Endodermal cell (in vitro differentiated cells): ENCODE measurements around the gene RPS16. TPM values are rescaled to one million over a fixed set of nuclear protein-coding genes. Genes with fewer than 3 reads are reported as not detected.

Source experiments
- DNase-seq: peaks from one replicate; pipeline ENCODE4 v3.0.0-alpha.2; 2017
- H3K27ac ChIP-seq: 2 replicates; pipeline ENCODE4 v1.5.1; 2013; ENCODE audit warnings: mild to moderate bottlenecking, low read depth, low read length, moderate library complexity
- H3K27me3 ChIP-seq: 2 replicates; pipeline ENCODE4 v1.6.1; 2013; ENCODE audit warnings: mild to moderate bottlenecking, low read length, moderate library complexity; ENCODE audit not compliant: insufficient read depth, control insufficient read depth, poor library complexity, severe bottlenecking
- H3K36me3 ChIP-seq: 2 replicates; pipeline ENCODE4 v1.7.0; 2013; ENCODE audit warnings: mild to moderate bottlenecking, low read length, moderate library complexity; ENCODE audit not compliant: control insufficient read depth, insufficient read depth
- H3K4me1 ChIP-seq: one replicate; pipeline ENCODE4 v1.7.0; 2013; ENCODE audit warnings: low read length; ENCODE audit not compliant: control insufficient read depth, insufficient read depth
- H3K4me3 ChIP-seq: 2 replicates; pipeline ENCODE4 v1.5.1; 2013; ENCODE audit warnings: mild to moderate bottlenecking, low read length, moderate library complexity
- H3K9ac ChIP-seq: 2 replicates; pipeline ENCODE4 v1.6.1; 2013; ENCODE audit warnings: mild to moderate bottlenecking, low read length, moderate library complexity; ENCODE audit not compliant: poor library complexity, severe bottlenecking; ENCODE audit errors: extremely low read depth
- H3K9me3 ChIP-seq: 2 replicates; pipeline ENCODE4 v1.6.1; 2013; ENCODE audit warnings: mild to moderate bottlenecking, low read length, moderate library complexity; ENCODE audit not compliant: control insufficient read depth
- H3K27ac Mint-ChIP-seq: 2 replicates; pipeline ENCODE4 v1.8.0; 2020; ENCODE audit warnings: mixed read lengths
- H3K27me3 Mint-ChIP-seq: 2 replicates; pipeline ENCODE4 v1.8.0; 2021; ENCODE audit warnings: mild to moderate bottlenecking, mixed read lengths; ENCODE audit not compliant: insufficient read depth
- H3K36me3 Mint-ChIP-seq: 2 replicates; pipeline ENCODE4 v1.8.0; 2020; ENCODE audit warnings: low read depth, mixed read lengths
- H3K4me1 Mint-ChIP-seq: 2 replicates; pipeline ENCODE4 v1.8.0; 2020; ENCODE audit warnings: mixed read lengths
- H3K4me3 Mint-ChIP-seq: 2 replicates; pipeline ENCODE4 v1.8.0; 2020; ENCODE audit warnings: mild to moderate bottlenecking, moderate library complexity, mixed read lengths
- H3K9me3 Mint-ChIP-seq: 2 replicates; pipeline ENCODE4 v1.8.0; 2020; ENCODE audit warnings: mild to moderate bottlenecking, mixed read lengths
- CTCF ChIP-seq: fragments of 200-600 bp; sonication (generic); conservative IDR thresholded peaks from 2 replicates; pipeline ENCODE4 v1.5.0; 2021; ENCODE audit warnings: antibody characterized with exemption, mild to moderate bottlenecking
- WGBS, 2 experiments: methylation state at CpG; one replicate each; pipeline versions ENCODE4 v1.1.5 to v1.1.7; 2013; ENCODE audit warnings: missing lambda C conversion rate in 2 of 2, mixed read lengths in 1 of 2; ENCODE audit not compliant: insufficient coverage in 1 of 2, insufficient read length in 1 of 2; 5-methylcytosine and 5-hydroxymethylcytosine counted together
- total RNA-seq, 2 donors: library from RNA; stranded (reverse); fragmentation: NEBNext Ultra II Directional in 1 of 2; extraction: Animal tissue kit (Norgen Biotek cat#: 25700) in 1 of 2; gene quantifications; 2 replicates in 1 of 2; 3 replicates in 1 of 2; pipeline ENCODE4 v1.2.1, GENCODE V29; 2021

RPS16 gene
- total RNA-seq, 2 donors from 2014 or later: 1,674 to 1,990 TPM

- Mint-ChIP-seq H3K27ac (peak overlapping the region; percentile 61), H3K4me1 (peaks cover 10% of the 10 kb centered on the region), H3K36me3 (peaks cover 40% of the 10 kb centered on the region), H3K27me3 (no peaks in the 10 kb centered on the region), H3K4me3 (no peak overlapping the region), H3K9me3 (no peaks in the 10 kb centered on the region)
- H3K27me3 ChIP-seq: no peaks in the 10 kb centered on the region
- peaks cover 54% of the 10 kb centered on the region for H3K36me3 ChIP-seq
- WGBS, 2 experiments: 93 to 95% methylated on average over 3 to 15 of the region's 16 CpGs
- H3K4me3 ChIP-seq: no peak overlapping the region
- peaks cover 6% of the 10 kb centered on the region for H3K4me1 ChIP-seq
- no peaks in the 10 kb centered on the region for H3K9me3 ChIP-seq
- DNase-seq: peak; percentile 39
- TF ChIP-seq CTCF: no peak
- no peak overlapping the region for H3K9ac ChIP-seq
- no peak overlapping the region for H3K27ac ChIP-seq
These were observed 10.8 kb downstream of the RPS16 start for GRCh38 chr19:39424934-39425333.

GRCh38 chr19:39423258-39424086 lies 12.3 kb downstream of the RPS16 start:
- no peak for DNase-seq
- Histone ChIP-seq H3K27me3 (no peaks in the 10 kb centered on the region), H3K9me3 (no peaks in the 10 kb centered on the region), H3K9ac (no peak overlapping the region), H3K4me1 (no peaks in the 10 kb centered on the region), H3K4me3 (no peak overlapping the region), H3K36me3 (peaks cover 64% of the 10 kb centered on the region), H3K27ac (no peak overlapping the region)
- Mint-ChIP-seq H3K36me3 (peaks cover 49% of the 10 kb centered on the region), H3K27me3 (no peaks in the 10 kb centered on the region), H3K4me3 (no peak overlapping the region), H3K27ac (peak overlapping the region; percentile 35), H3K9me3 (no peaks in the 10 kb centered on the region), H3K4me1 (peaks cover 4% of the 10 kb centered on the region)
- TF ChIP-seq CTCF: no peak
- 93 to 94% methylated on average over 28 to 35 of the region's 35 CpGs for WGBS, 2 experiments

- Histone ChIP-seq H3K27ac (no peak overlapping the region), H3K4me3 (no peak overlapping the region), H3K27me3 (no peaks in the 10 kb centered on the region), H3K4me1 (no peaks in the 10 kb centered on the region), H3K9me3 (no peaks in the 10 kb centered on the region), H3K9ac (no peak overlapping the region), H3K36me3 (peaks cover 78% of the 10 kb centered on the region)
- no peak for DNase-seq
- 83 to 98% methylated on average over 1 to 5 of the region's 5 CpGs for WGBS, 2 experiments
- Mint-ChIP-seq H3K36me3 (peaks cover 61% of the 10 kb centered on the region), H3K4me3 (no peak overlapping the region), H3K9me3 (no peaks in the 10 kb centered on the region), H3K27ac (no peak overlapping the region), H3K4me1 (no peaks in the 10 kb centered on the region), H3K27me3 (no peaks in the 10 kb centered on the region)
- no peak for TF ChIP-seq CTCF
These were observed 13.7 kb downstream of the RPS16 start for GRCh38 chr19:39422020-39422419.
